GM19035 (cell line): ENCODE results near the gene FAR1.

Source experiments
- ATAC-seq: cut with Tn5 transposase; IDR thresholded peaks from one replicate; pipeline ENCODE4 v1.9.1; 2021; ENCODE audit not compliant: unreplicated experiment

The FAR1 gene

GRCh38 chr11:13669544-13670488 lies 1.3 kb downstream of the FAR1 start:
- no peak for ATAC-seq

GRCh38 chr11:13672576-13673210 lies 4.2 kb downstream of the FAR1 start:
- no peak for ATAC-seq

GRCh38 chr11:13674799-13675509 lies 6.5 kb downstream of the FAR1 start:
- ATAC-seq: no peak

- ATAC-seq: no peak
Measured at GRCh38 chr11:13676576-13676975, 8.1 kb downstream of the FAR1 start.

GRCh38 chr11:13679768-13680167 lies 11.3 kb downstream of the FAR1 start:
- no peak for ATAC-seq

GRCh38 chr11:13680501-13681264 lies 12.2 kb downstream of the FAR1 start:
- ATAC-seq: peak; percentile 69

GRCh38 chr11:13681446-13681845 lies 13.0 kb downstream of the FAR1 start:
- no peak for ATAC-seq

GRCh38 chr11:13682212-13682611 lies 13.7 kb downstream of the FAR1 start:
- no peak for ATAC-seq

- ATAC-seq: no peak
Measured at GRCh38 chr11:13685461-13686108, 17.1 kb downstream of the FAR1 start.

- no peak for ATAC-seq
Measured at GRCh38 chr11:13686776-13687175, 18.3 kb downstream of the FAR1 start.

- no peak for ATAC-seq
Measured at GRCh38 chr11:13687271-13687670, 18.8 kb downstream of the FAR1 start.

GRCh38 chr11:13691286-13691899 lies 22.9 kb downstream of the FAR1 start:
- no peak for ATAC-seq

GRCh38 chr11:13692172-13692571 lies 23.7 kb downstream of the FAR1 start:
- no peak for ATAC-seq

GRCh38 chr11:13694115-13694514 lies 25.6 kb downstream of the FAR1 start:
- no peak for ATAC-seq

- no peak for ATAC-seq
Measured at GRCh38 chr11:13695886-13696285, 27.4 kb downstream of the FAR1 start.

- ATAC-seq: no peak
Measured at GRCh38 chr11:13697710-13698109, 29.2 kb downstream of the FAR1 start.

- ATAC-seq: no peak
Measured at GRCh38 chr11:13698132-13698531, 29.7 kb downstream of the FAR1 start.

- ATAC-seq: no peak
Measured at GRCh38 chr11:13699041-13699440, 30.6 kb downstream of the FAR1 start.

GRCh38 chr11:13699870-13700269 lies 31.4 kb downstream of the FAR1 start:
- ATAC-seq: no peak

GRCh38 chr11:13701506-13701905 lies 33.0 kb downstream of the FAR1 start:
- no peak for ATAC-seq
